Stimulated activated effector memory CD8-positive, alpha-beta T cell treated with anti-CD3 and anti-CD28 coated beads, Interleukin-12 subunit alpha, Interleukin-12 subunit beta, amount 100 ng/mL, for 72 hours (primary cell): ENCODE measurements around the gene ADAM17.

Source experiments
- ATAC-seq: fragments of 150-1000 bp; cut with Tn5 transposase; 2 replicates; pipeline ENCODE4 v1.10.0; 2021
- DNase-seq, 2 donors: peaks; one replicate each; pipeline ENCODE4 v3.0.0; 2021 to 2022; ENCODE audit warnings: low spot score in 2 of 2
- H3K27ac Mint-ChIP-seq: one replicate; pipeline ENCODE4 v1.8.0; 2022; ENCODE audit warnings: mild to moderate bottlenecking, mixed read lengths
- H3K36me3 Mint-ChIP-seq: one replicate; pipeline ENCODE4 v1.8.0; 2022; ENCODE audit warnings: mild to moderate bottlenecking, mixed read lengths
- H3K4me1 Mint-ChIP-seq: one replicate; pipeline ENCODE4 v1.8.0; 2022; ENCODE audit warnings: mixed read lengths
- H3K4me3 Mint-ChIP-seq: one replicate; pipeline ENCODE4 v1.8.0; 2022; ENCODE audit warnings: mild to moderate bottlenecking, mixed read lengths
- H3K9me3 Mint-ChIP-seq: one replicate; pipeline ENCODE4 v1.8.0; 2022; ENCODE audit warnings: mixed read lengths

The ADAM17 gene

DNA sequence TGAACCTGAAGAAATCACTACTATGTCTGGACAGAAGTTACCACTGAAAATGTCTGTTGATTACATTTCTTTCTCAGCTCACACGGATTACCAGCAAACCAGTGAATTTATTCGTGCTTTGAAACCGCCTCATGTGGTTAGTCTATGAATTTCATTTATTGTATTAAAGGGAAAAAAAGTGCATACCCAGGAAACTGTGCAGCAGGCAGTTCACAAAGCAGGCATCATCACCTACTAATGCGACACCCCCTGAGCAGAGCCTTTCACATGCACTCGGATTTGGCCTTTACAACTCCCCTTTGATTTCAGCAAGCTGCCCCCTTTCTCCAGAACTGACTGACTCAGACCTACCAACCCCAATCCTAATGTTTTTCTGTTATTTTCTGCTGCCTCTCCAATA, 112.1 kb downstream of the ADAM17 start:
- Mint-ChIP-seq H3K27ac (peak overlapping the region; percentile 43), H3K9me3 (no peaks in the 10 kb centered on the region), H3K4me1 (peaks cover 11% of the 10 kb centered on the region), H3K36me3 (peaks cover 98% of the 10 kb centered on the region), H3K4me3 (no peak overlapping the region)
- DNase-seq: no peak
- no peak for ATAC-seq

GRCh38 chr2:9441556-9441955, 114.1 kb downstream of the ADAM17 start:
- no peak overlapping the region for H3K27ac Mint-ChIP-seq
- no peak for DNase-seq

DNA sequence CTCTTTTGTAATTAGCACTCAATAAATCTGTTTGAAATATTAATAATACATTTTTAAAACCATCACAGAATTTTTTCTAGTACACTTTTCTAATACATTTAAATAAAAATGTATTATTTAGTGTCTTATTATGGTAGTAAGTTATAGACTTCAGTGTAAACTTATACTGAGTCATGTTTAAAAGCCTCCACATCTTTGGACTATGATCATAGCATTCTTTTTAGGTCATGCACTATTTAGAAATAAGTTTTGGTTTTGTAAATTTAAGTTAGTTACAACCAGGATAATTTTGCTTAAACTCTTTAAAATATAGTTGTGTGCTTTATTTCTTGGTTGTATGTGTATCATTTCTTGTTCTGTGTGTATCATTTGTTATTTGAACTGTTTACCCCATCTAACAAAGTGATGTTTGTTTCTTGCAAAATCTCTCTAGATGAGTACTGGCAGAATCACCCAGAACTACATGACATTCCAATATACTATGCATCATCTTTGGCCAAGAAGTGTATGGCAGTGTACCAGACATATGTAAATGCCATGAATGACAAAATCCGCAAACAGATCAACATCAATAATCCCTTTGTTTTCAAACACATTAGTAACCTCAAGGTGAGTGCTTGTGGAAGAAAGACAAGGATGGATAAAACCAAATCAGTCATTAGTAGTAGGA, 115.4 kb downstream of the ADAM17 start:
- no peak for ATAC-seq
- Mint-ChIP-seq H3K36me3 (peaks cover 99% of the 10 kb centered on the region), H3K4me1 (peaks cover 5% of the 10 kb centered on the region), H3K4me3 (no peak overlapping the region), H3K9me3 (no peaks in the 10 kb centered on the region), H3K27ac (no peak overlapping the region)
- DNase-seq: no peak

More at GRCh38 chr2:9441556-9441955, 114.1 kb downstream of the ADAM17 start:
- Mint-ChIP-seq H3K36me3 (peaks cover 99% of the 10 kb centered on the region), H3K9me3 (no peaks in the 10 kb centered on the region), H3K4me3 (no peak overlapping the region), H3K4me1 (peaks cover 11% of the 10 kb centered on the region)
- ATAC-seq: no peak

DNA sequence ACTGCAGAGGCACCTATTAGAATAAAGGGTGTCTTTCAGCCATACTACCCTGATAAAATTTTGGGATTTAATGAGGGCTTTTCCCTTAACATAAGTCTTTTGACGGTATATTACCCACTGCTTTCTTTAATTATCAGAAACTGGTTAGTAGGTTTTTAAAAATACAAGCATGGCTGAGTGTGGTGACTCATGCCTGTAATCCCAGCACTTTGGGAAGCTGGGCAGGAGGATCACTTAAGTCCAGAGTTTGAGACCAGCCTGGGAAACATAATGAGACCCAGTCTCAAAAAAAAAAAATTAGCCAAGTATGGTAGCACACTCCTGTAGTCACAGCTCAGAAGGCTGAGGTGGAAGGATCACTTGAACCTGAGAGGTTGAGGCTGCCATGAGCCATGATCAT, 116.1 kb downstream of the ADAM17 start:
- DNase-seq: no peak
- Mint-ChIP-seq H3K9me3 (no peaks in the 10 kb centered on the region), H3K36me3 (peaks cover 99% of the 10 kb centered on the region), H3K27ac (no peak overlapping the region), H3K4me3 (no peak overlapping the region), H3K4me1 (no peaks in the 10 kb centered on the region)
- ATAC-seq: no peak
